A673 (cell line): ENCODE measurements around the gene DDHD1.

Experiments used
- EZH2 ChIP-seq: fragments of 200-600 bp; sonication (generic); IDR thresholded peaks from 2 replicates; pipeline ENCODE4 v1.6.1; 2017; ENCODE audit warnings: borderline replicate concordance, low read depth, mild to moderate bottlenecking, mixed read lengths, antibody characterized with exemption, low read length; ENCODE audit not compliant: poor library complexity, severe bottlenecking
- TF ChIP-seq, protein P1 (sequence below): fragments of 300-800, 200-600 bp; sonication (generic); conservative IDR thresholded peaks from 2 replicates; pipeline ENCODE4 v1.5.1; 2017; ENCODE audit warnings: low read depth, mild to moderate bottlenecking, antibody characterized with exemption, low read length, moderate library complexity, mixed read lengths

DNA sequence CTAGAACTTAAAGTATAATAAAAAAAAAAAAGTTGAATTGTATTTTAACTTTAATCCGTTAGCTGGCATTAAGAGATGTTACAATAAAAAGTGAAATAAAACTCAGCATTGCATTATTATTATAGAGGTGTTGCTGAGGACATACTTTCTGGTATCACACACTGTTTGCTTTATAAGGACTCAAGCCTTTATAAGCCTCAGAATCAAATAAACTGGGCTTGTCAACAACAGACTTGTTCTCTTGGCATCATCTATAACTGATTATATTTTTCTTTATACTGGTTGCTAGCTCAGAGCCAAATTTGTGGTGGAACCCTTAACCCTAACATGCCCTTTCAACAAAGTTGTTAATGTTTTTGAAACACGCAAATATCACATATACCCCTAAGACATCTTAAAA, 62.3 kb downstream of the DDHD1 start:
- TF ChIP-seq, protein P1, sequence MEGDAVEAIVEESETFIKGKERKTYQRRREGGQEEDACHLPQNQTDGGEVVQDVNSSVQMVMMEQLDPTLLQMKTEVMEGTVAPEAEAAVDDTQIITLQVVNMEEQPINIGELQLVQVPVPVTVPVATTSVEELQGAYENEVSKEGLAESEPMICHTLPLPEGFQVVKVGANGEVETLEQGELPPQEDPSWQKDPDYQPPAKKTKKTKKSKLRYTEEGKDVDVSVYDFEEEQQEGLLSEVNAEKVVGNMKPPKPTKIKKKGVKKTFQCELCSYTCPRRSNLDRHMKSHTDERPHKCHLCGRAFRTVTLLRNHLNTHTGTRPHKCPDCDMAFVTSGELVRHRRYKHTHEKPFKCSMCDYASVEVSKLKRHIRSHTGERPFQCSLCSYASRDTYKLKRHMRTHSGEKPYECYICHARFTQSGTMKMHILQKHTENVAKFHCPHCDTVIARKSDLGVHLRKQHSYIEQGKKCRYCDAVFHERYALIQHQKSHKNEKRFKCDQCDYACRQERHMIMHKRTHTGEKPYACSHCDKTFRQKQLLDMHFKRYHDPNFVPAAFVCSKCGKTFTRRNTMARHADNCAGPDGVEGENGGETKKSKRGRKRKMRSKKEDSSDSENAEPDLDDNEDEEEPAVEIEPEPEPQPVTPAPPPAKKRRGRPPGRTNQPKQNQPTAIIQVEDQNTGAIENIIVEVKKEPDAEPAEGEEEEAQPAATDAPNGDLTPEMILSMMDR: no peak
- TF ChIP-seq EZH2: no peak
